Measurements from ENCODE around the gene DXO.

The DXO gene

GRCh38 chr6:31965700-31966099 is 6.2 kb downstream of the DXO start:
- intact Hi-C loops (cut with DNase I) = no loop called here

GRCh38 chr6:31963921-31964320 is 8.0 kb downstream of the DXO start:
- intact Hi-C loops (cut with DNase I) = no loop called here
- no peak for DNase-seq

More at GRCh38 chr6:31965700-31966099, 6.2 kb downstream of the DXO start:
- DNase-seq = no peak

DNA sequence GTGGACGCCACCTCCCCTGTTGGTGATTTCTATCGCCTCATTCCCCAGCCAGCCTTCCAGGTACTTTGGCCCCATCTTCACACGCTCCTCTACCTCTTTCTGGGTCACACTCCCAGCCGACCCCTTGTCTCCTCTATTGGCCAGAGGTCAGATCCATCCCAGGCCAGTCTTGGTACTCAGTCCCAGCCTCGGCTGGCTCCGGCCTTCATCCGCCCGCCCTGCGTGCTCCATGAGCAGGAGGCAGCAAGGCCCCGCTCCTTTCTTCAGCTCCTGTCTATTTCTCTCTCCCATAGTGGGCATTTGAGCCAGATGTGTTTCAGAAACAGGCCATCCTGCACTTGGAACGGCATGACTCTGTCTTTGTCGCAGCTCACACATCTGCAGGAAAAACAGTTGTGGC is 10.3 kb downstream of the DXO start:
- no peak for DNase-seq
- intact Hi-C loops (cut with DNase I) = no loop called here

- intact Hi-C loops (cut with DNase I) = no loop called here
- peak; percentile 96 to 100 (median 99) for DNase-seq
These were observed 12.9 kb downstream of the DXO start, which contains the start of the genes NELFE and SKIC2 for GRCh38 chr6:31958741-31959739. Gene NELFE (minus strand): TSS chr6:31958971. CDS start chr6:31958446, 525 bp downstream. Gene SKIC2 (plus strand): TSS chr6:31959175. CDS start chr6:31959193, 18 bp downstream.

- DNase-seq = no peak
- intact Hi-C loops (cut with DNase I) = no loop called here
These were observed 13.6 kb downstream of the DXO start for GRCh38 chr6:31958412-31958740.

DNA sequence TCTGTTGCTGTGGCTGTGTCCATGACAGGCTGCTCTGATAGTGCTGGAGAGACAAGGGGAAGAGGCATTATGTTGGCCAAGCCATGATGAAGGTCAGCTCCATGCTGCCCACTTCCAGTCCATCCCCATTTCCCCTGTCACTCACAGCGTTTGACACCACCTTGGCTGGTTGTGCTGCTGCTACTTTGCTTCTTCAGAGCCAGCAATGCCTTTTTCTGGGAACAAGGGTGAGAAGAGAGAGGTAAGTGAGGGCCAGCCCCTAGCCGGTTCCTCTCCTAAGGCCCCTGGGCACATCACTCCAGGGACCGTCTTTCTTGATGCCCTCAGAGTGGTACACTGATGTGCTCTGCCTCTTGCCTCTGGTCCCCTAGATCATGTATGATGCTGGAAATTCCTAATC is 15.1 kb downstream of the DXO start:
- intact Hi-C loops (cut with DNase I) = no loop called here
- DNase-seq = no peak

GRCh38 chr6:31954511-31954910 is 17.4 kb downstream of the DXO start:
- no peak for DNase-seq
- intact Hi-C loops (cut with DNase I) = loop anchor here (5.0 kb wide), 1 partner anchor 52 kb away; the partner anchor contains the start of gene ZBTB12

- DNase-seq = no peak
- intact Hi-C loops (cut with DNase I) = loop anchor here (5.0 kb wide), 1 partner anchor 51 kb away; the partner anchor contains the start of gene ZBTB12
These were observed 19.0 kb downstream of the DXO start for GRCh38 chr6:31952890-31953289.

- intact Hi-C loops (cut with DNase I) = loop anchor here (5.0 kb wide), 1 partner anchor 50 kb away; the partner anchor contains the start of gene ZBTB12
- DNase-seq = peak in 40 of 42 donors; percentile 29 to 84 (median 60)
These were observed 19.7 kb downstream of the DXO start for GRCh38 chr6:31952140-31952805.

DNA sequence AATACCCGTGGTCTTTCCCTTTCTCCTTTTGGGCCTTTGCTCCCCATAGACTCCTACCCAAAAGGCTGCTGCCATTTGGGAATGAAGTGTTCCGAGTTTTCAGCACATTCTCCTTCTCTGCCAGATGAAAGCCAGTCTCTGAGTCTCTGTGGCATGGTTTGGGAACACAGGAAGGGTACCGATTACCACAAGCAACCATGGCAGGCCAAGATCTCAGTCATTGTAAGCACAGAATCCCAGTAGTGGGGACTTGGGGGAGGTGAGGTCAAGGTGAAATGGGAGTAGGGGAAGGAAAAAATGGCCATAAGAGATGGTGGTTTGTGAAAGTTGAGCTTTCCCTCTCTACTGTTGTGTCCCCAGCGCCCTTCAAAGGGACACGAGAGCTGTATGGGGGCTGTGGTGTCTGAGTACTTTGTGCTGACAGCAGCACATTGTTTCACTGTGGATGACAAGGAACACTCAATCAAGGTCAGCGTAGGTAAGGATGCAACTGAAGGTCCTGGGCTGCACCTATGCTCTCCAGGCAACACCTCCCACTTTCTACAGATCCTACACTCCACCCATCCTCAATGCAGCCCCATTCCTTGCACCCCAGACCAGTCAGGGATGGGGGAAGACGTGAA is 21.9 kb downstream of the DXO start:
- no peak for DNase-seq
- intact Hi-C loops (cut with DNase I) = loop anchor here (5.0 kb wide), 1 partner anchor 48 kb away; the partner anchor contains the start of gene ZBTB12

- no peak for DNase-seq
These were observed 23.1 kb downstream of the DXO start for GRCh38 chr6:31948753-31949413.

GRCh38 chr6:31948306-31948705 is 23.6 kb downstream of the DXO start:
- intact Hi-C loops (cut with DNase I) = no loop called here
- no peak for DNase-seq

More at GRCh38 chr6:31948753-31949413, 23.1 kb downstream of the DXO start:
- intact Hi-C loops (cut with DNase I) = no loop called here

GRCh38 chr6:31947864-31948263 is 24.1 kb downstream of the DXO start:
- intact Hi-C loops (cut with DNase I) = no loop called here
- DNase-seq = no peak

- no peak for DNase-seq
- intact Hi-C loops (cut with DNase I) = no loop called here
These were observed 24.8 kb downstream of the DXO start for GRCh38 chr6:31947070-31947675.

- intact Hi-C loops (cut with DNase I) = no loop called here
- DNase-seq = no peak
These were observed 25.5 kb downstream of the DXO start for GRCh38 chr6:31946370-31946885.

DNA sequence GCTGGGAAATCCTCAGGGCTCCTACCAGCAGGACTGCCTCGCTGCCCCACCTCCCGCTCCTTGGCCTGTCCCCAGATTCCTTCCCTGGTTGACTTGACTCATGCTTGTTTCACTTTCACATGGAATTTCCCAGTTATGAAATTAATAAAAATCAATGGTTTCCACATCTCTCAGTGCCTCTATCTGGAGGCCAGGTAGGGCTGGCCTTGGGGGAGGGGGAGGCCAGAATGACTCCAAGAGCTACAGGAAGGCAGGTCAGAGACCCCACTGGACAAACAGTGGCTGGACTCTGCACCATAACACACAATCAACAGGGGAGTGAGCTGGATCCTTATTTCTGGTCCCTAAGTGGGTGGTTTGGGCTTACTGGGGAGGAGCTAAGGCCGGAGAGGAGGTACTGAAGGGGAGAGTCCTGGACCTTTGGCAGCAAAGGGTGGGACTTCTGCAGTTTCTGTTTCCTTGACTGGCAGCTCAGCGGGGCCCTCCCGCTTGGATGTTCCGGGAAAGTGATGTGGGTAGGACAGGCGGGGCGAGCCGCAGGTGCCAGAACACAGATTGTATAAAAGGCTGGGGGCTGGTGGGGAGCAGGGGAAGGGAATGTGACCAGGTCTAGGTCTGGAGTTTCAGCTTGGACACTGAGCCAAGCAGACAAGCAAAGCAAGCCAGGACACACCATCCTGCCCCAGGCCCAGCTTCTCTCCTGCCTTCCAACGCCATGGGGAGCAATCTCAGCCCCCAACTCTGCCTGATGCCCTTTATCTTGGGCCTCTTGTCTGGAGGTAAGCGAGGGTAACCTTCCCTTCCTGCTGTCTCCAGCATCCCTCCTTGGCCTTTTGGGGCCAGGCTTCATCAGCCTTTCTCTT is 26.2 kb downstream of the DXO start, which contains the start of gene CFB:
TSS of gene CFB (plus strand) at position 589 of the 863 bp plus-strand sequence. CDS start at position 716, 127 bp downstream.
- intact Hi-C loops (cut with DNase I) = no loop called here
- DNase-seq = peak in 5 of 42 donors; percentile 17 to 41 (median 26)

- intact Hi-C loops (cut with DNase I) = no loop called here
- DNase-seq = no peak
These were observed 26.8 kb downstream of the DXO start for GRCh38 chr6:31945154-31945506.
